H1 (cell line): Measurements from ENCODE around the gene CCDC60. TPM values are rescaled to one million over a fixed set of nuclear protein-coding genes. Genes with fewer than 3 reads are reported as not detected.

ENCODE experiments used
- CTCF ChIA-PET: fragments of 300-600 bp; sonication (Branson Sonifier 250); formaldehyde crosslinking; loops from one replicate; lab custom pipeline; 2021; ENCODE audit not compliant: partially characterized antibody; lab: Charles Lee
- POLR2A ChIA-PET: fragments of 300-600 bp; sonication (Branson Sonifier 250); formaldehyde crosslinking; loops from one replicate; lab custom pipeline; 2021; ENCODE audit warnings: inconsistent platforms; ENCODE audit not compliant: partially characterized antibody; lab: Charles Lee
- DNase-seq, 2 experiments: peaks; one replicate each; pipeline versions ENCODE4 v3.0.0 to v3.0.0-alpha.2; 2010 to 2022; ENCODE audit warnings: low spot score in 2 of 2, low read depth in 1 of 2, mixed read lengths in 1 of 2
- FAIRE-seq: peaks from 2 replicates; lab custom pipeline; 2011; peaks lifted over from hg19 to GRCh38; lab: Jason Lieb, UNC
- H2AFZ ChIP-seq: 2 replicates; pipeline ENCODE4 v1.8.1; 2012; ENCODE audit warnings: low read length, inconsistent platforms
- H2AK5ac ChIP-seq: 2 replicates; pipeline ENCODE4 v1.6.1; 2013; ENCODE audit warnings: low read depth, low read length
- H2BK120ac ChIP-seq: replicated peaks from 2 replicates; pipeline ENCODE3; 2013; ENCODE audit warnings: low read depth, low read length, inconsistent platforms
- H2BK12ac ChIP-seq: 2 replicates; pipeline ENCODE4 v1.6.1; 2013; ENCODE audit warnings: low read depth, low read length
- H2BK15ac ChIP-seq: 2 replicates; pipeline ENCODE4 v1.6.1; 2013; ENCODE audit warnings: low read length
- H2BK20ac ChIP-seq: 2 replicates; pipeline ENCODE4 v1.6.1; 2013; ENCODE audit warnings: low read length
- H2BK5ac ChIP-seq: 2 replicates; pipeline ENCODE4 v1.6.1; 2013; ENCODE audit warnings: low read depth, low read length
- H3K14ac ChIP-seq: 2 replicates; pipeline ENCODE4 v1.6.1; 2013; ENCODE audit warnings: inconsistent platforms; ENCODE audit not compliant: insufficient read length
- H3K18ac ChIP-seq: 2 replicates; pipeline ENCODE4 v1.6.1; 2013; ENCODE audit warnings: low read length; ENCODE audit errors: extremely low read depth
- H3K23ac ChIP-seq: 2 replicates; pipeline ENCODE4 v1.6.1; 2013; ENCODE audit warnings: inconsistent platforms; ENCODE audit not compliant: insufficient read length
- H3K23me2 ChIP-seq: 2 replicates; pipeline ENCODE4 v1.6.1; 2013; ENCODE audit warnings: low read depth, low read length
- H3K27ac ChIP-seq: 2 replicates; pipeline ENCODE4 v1.6.1; 2011; ENCODE audit warnings: low read depth, low read length, inconsistent platforms
- H3K27me3 ChIP-seq, 4 experiments: replicated peaks in 1 of 4; 1 replicate in 1 of 4; 2 replicates in 3 of 4; pipeline versions ENCODE4 v1.6.1 to v1.8.1; 2011 to 2013; ENCODE audit warnings: low read length in 3 of 4, mild to moderate bottlenecking in 3 of 4, inconsistent platforms in 2 of 4, mixed read lengths in 2 of 4, moderate library complexity in 1 of 4; ENCODE audit not compliant: control insufficient read depth in 3 of 4, insufficient read depth in 3 of 4; ENCODE audit errors: extremely low read depth in 1 of 4
- H3K36me3 ChIP-seq, 4 experiments: 2 replicates each; pipeline versions ENCODE4 v1.6.1 to v1.8.1; 2011 to 2013; ENCODE audit warnings: mild to moderate bottlenecking in 4 of 4, low read length in 3 of 4, moderate library complexity in 2 of 4, control low read depth in 1 of 4, inconsistent platforms in 1 of 4; ENCODE audit not compliant: insufficient read depth in 4 of 4, control insufficient read depth in 2 of 4
- H3K4ac ChIP-seq: replicated peaks from 2 replicates; pipeline ENCODE3; 2013; ENCODE audit warnings: low read length, low read depth, mixed read lengths, inconsistent platforms; ENCODE audit not compliant: insufficient read length
- H3K4me1 ChIP-seq, 4 experiments: replicated peaks in 1 of 4; 1 replicate in 1 of 4; 2 replicates in 3 of 4; pipeline versions ENCODE4 v1.6.1 to v1.8.1; 2011 to 2013; ENCODE audit warnings: low read length in 3 of 4, inconsistent platforms in 2 of 4, mixed read lengths in 1 of 4; ENCODE audit not compliant: insufficient read depth in 4 of 4, control insufficient read depth in 3 of 4
- H3K4me2 ChIP-seq, 2 experiments: 2 replicates each; pipeline versions ENCODE4 v1.6.1 to v1.8.1; 2011 to 2013; ENCODE audit warnings: low read depth in 2 of 2, low read length in 2 of 2, control low read depth in 1 of 2, inconsistent platforms in 1 of 2, mild to moderate bottlenecking in 1 of 2; ENCODE audit not compliant: insufficient read depth in 1 of 2
- H3K4me3 ChIP-seq, 4 experiments: fragments of 200-600, 300-600 bp in 1 of 4; sonication (generic), shearing (Covaris generic), sonication (Bioruptor Twin) in 1 of 4; 2 replicates each; pipeline versions ENCODE4 v1.5.1 to v1.8.1; 2011 to 2016; ENCODE audit warnings: low read length in 4 of 4, low read depth in 3 of 4, control low read depth in 2 of 4, inconsistent platforms in 2 of 4, mild to moderate bottlenecking in 2 of 4, mixed read lengths in 1 of 4, moderate library complexity in 1 of 4; ENCODE audit not compliant: insufficient read depth in 2 of 4; ENCODE audit errors: extremely low read depth in 1 of 4
- H3K56ac ChIP-seq: replicated peaks from 2 replicates; pipeline ENCODE3; 2013; ENCODE audit warnings: low read depth, mild to moderate bottlenecking, mixed read lengths, low read length, inconsistent platforms; ENCODE audit not compliant: insufficient read length
- H3K79me1 ChIP-seq: 2 replicates; pipeline ENCODE4 v1.6.1; 2013; ENCODE audit warnings: low read depth, low read length, control low read depth
- H3K79me2 ChIP-seq, 2 experiments: 2 replicates each; pipeline versions ENCODE4 v1.6.1 to v1.8.1; 2012 to 2013; ENCODE audit warnings: low read length in 2 of 2, mild to moderate bottlenecking in 2 of 2, inconsistent platforms in 1 of 2; ENCODE audit not compliant: insufficient read depth in 2 of 2, control insufficient read depth in 1 of 2
- H3K9ac ChIP-seq, 4 experiments: replicated peaks in 1 of 4; 1 replicate in 1 of 4; 2 replicates in 3 of 4; pipeline versions ENCODE4 v1.6.1 to v1.8.1; 2011 to 2013; ENCODE audit warnings: low read depth in 3 of 4, low read length in 3 of 4, control low read depth in 2 of 4, mild to moderate bottlenecking in 2 of 4, moderate library complexity in 2 of 4, inconsistent platforms in 1 of 4; ENCODE audit errors: extremely low read depth in 1 of 4
- H3K9me3 ChIP-seq, 2 experiments: 2 replicates each; pipeline versions ENCODE4 v1.6.1 to v1.8.1; 2012 to 2013; ENCODE audit warnings: mild to moderate bottlenecking in 2 of 2, moderate library complexity in 2 of 2, control low read depth in 1 of 2, inconsistent platforms in 1 of 2, low read depth in 1 of 2, low read length in 1 of 2, mixed read lengths in 1 of 2; ENCODE audit not compliant: insufficient read depth in 2 of 2
- H4K20me1 ChIP-seq, 2 experiments: replicated peaks in 1 of 2; 2 replicates each; pipeline versions ENCODE3 to v1.8.1; 2011 to 2013; ENCODE audit warnings: inconsistent platforms in 2 of 2, low read length in 2 of 2, mild to moderate bottlenecking in 1 of 2; ENCODE audit not compliant: insufficient read depth in 2 of 2, control insufficient read depth in 1 of 2
- H4K5ac ChIP-seq: 2 replicates; pipeline ENCODE4 v1.6.1; 2013; ENCODE audit warnings: low read length, low read depth, mixed read lengths, inconsistent platforms; ENCODE audit not compliant: insufficient read length
- H4K8ac ChIP-seq: 2 replicates; pipeline ENCODE4 v1.8.0; 2013; ENCODE audit warnings: mild to moderate bottlenecking, moderate library complexity, low read length, inconsistent platforms; ENCODE audit not compliant: insufficient read depth; ENCODE audit errors: extremely low read depth
- H4K91ac ChIP-seq: replicated peaks from 2 replicates; pipeline ENCODE3; 2013; ENCODE audit warnings: low read length, mixed read lengths, inconsistent platforms; ENCODE audit not compliant: insufficient read length
- CTCF ChIP-seq, 3 experiments: IDR thresholded peaks; 1 replicate in 2 of 3; 2 replicates in 1 of 3; pipeline versions ENCODE4 v1.5.1 to v1.6.1; 2011; ENCODE audit warnings: low read length in 3 of 3, mild to moderate bottlenecking in 3 of 3, inconsistent platforms in 2 of 3, low read depth in 1 of 3, moderate library complexity in 1 of 3; ENCODE audit not compliant: insufficient read depth in 1 of 3; ENCODE audit errors: control extremely low read depth in 1 of 3
- POLR2A ChIP-seq, 2 experiments: IDR thresholded peaks; 1 replicate in 1 of 2; 2 replicates in 1 of 2; pipeline ENCODE4 v1.6.1; 2011; ENCODE audit warnings: low read depth in 2 of 2, low read length in 2 of 2, mild to moderate bottlenecking in 2 of 2; ENCODE audit errors: control extremely low read depth in 1 of 2
- POU5F1 ChIP-seq: IDR thresholded peaks from 2 replicates; pipeline ENCODE4 v1.6.1; 2011; ENCODE audit warnings: low read depth, mild to moderate bottlenecking, low read length, moderate library complexity
- RAD21 ChIP-seq, 2 experiments: IDR thresholded peaks in 1 of 2; conservative IDR thresholded peaks in 1 of 2; 2 replicates each; pipeline ENCODE4 v1.6.1; 2011; ENCODE audit warnings: low read depth in 2 of 2, low read length in 2 of 2, improper control_type of control experiment in 1 of 2, inconsistent platforms in 1 of 2, mild to moderate bottlenecking in 1 of 2, moderate library complexity in 1 of 2
- SAP30 ChIP-seq: fragments of 300-600 bp; sonication (generic); IDR thresholded peaks from 2 replicates; pipeline ENCODE4 v1.7.1; 2012; ENCODE audit warnings: low read length, moderate library complexity, mild to moderate bottlenecking, inconsistent platforms; ENCODE audit not compliant: insufficient read depth, insufficient replicate concordance
- SP1 ChIP-seq: IDR thresholded peaks from 2 replicates; pipeline ENCODE4 v1.6.1; 2011; ENCODE audit warnings: low read depth, low read length
- TBP ChIP-seq: IDR thresholded peaks from 2 replicates; pipeline ENCODE4 v1.6.1; 2011; ENCODE audit warnings: low read depth, low read length, improper control_type of control experiment
- TCF12 ChIP-seq: IDR thresholded peaks from 2 replicates; pipeline ENCODE4 v1.6.1; 2011; ENCODE audit warnings: low read depth, mild to moderate bottlenecking, low read length
- YY1 ChIP-seq: IDR thresholded peaks from 2 replicates; pipeline ENCODE4 v1.6.1; 2011; ENCODE audit warnings: low read depth, mild to moderate bottlenecking, low read length
- ZNF274 ChIP-seq: IDR thresholded peaks from 2 replicates; pipeline ENCODE4 v1.7.0; 2012; ENCODE audit warnings: low read length, borderline replicate concordance; ENCODE audit errors: extremely low read depth
- WGBS, 2 experiments: shearing (Covaris generic) in 1 of 2; methylation state at CpG; one replicate each; pipeline versions ENCODE4 v1.1.6 to v1.1.7; 2013 to 2015; ENCODE audit warnings: low lambda C conversion rate in 2 of 2, mixed read lengths in 2 of 2, inconsistent platforms in 1 of 2, low coverage in 1 of 2, missing lambda C conversion rate in 1 of 2; ENCODE audit not compliant: insufficient replicate concordance in 2 of 2, insufficient coverage in 1 of 2, insufficient read length in 1 of 2; ENCODE audit errors: extremely low coverage in 1 of 2, missing lambda C conversion rate in 1 of 2; 5-methylcytosine and 5-hydroxymethylcytosine counted together
- polyA plus RNA-seq, 7 experiments: library from polyadenylated mRNA; depleted of rRNA in 3 of 7; stranded (reverse) in 5 of 7; unstranded in 2 of 7; fragments of >200 nt in 5 of 7; fragments of 200-250 nt in 2 of 7; gene quantifications; 1 replicate in 5 of 7; 2 replicates in 1 of 7; 4 replicates in 1 of 7; pipeline versions ENCODE4 v1.2.1 to v1.2.3, GENCODE V29; 2011 to 2013; ENCODE audit warnings: missing spikeins in 2 of 7, mixed read lengths in 2 of 7
- total RNA-seq: library from RNA; stranded (reverse); fragmentation: NEBNext Ultra II Directional; extraction: Animal tissue kit (Norgen Biotek cat#: 25700); gene quantifications from 2 replicates; pipeline ENCODE4 v1.2.1, GENCODE V29; 2021
- TF ChIP-seq, protein P1 (sequence below): IDR thresholded peaks from 2 replicates; pipeline ENCODE4 v1.6.1; 2011; ENCODE audit warnings: low read depth, mild to moderate bottlenecking, low read length; ENCODE audit not compliant: insufficient read depth

Gene CCDC60
- total and polyA plus RNA-seq, 2 of the 8 experiments (the other 6 are each of a cell fraction or from before 2014, with no cell fraction given) = 0.05 TPM; not detected in 1

DNA sequence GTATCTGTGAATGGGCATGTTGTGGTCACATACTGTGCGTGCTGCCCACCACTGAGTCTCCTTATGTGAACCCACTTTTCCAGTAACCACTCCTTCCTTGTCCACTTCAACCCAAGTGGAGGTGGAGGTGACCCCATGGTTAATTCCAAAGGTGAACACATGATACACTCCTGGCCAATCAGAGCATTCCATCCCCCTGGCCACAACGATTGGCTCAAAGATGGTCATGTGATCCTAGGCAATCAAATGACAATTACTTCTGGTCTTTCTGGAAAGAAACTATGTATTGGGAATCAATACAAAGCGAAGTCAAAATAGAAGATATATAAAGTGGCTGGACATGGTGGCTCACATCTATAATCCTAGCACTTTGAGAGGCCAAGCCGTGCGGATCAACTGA, 20.2 kb upstream of the CCDC60 start:
- Histone ChIP-seq H2BK20ac (no peak overlapping the region), H2BK5ac (no peak overlapping the region), H3K27me3 (no peaks in the 10 kb centered on the region), H2AK5ac (no peak overlapping the region), H3K27ac (no peak overlapping the region), H3K9ac (no peak overlapping the region), H3K18ac (no peak overlapping the region), H3K79me2 (no peaks in the 10 kb centered on the region), H3K23me2 (no peaks in the 10 kb centered on the region), H2BK15ac (no peak overlapping the region), H3K23ac (no peak overlapping the region), H4K91ac (no peak overlapping the region), H3K9me3 (no peaks in the 10 kb centered on the region), H4K5ac (no peak overlapping the region), H3K4ac (no peak overlapping the region), H3K14ac (no peak overlapping the region), H2AFZ (no peak overlapping the region), H4K20me1 (no peaks in the 10 kb centered on the region), H2BK120ac (no peak overlapping the region), H4K8ac (no peak overlapping the region), H3K4me2 (no peak overlapping the region), H2BK12ac (no peak overlapping the region; the same call in 1 of the 2 replicates), H3K36me3 (no peaks in the 10 kb centered on the region), H3K79me1 (no peaks in the 10 kb centered on the region), H3K56ac (no peak overlapping the region), H3K4me1 (no peaks in the 10 kb centered on the region; a peak in 1 of 7 replicates), H3K4me3 (no peak overlapping the region)
- CTCF ChIA-PET = interaction anchor here (0.5 to 5.2 kb wide), 5 partner anchors 14 to 332 kb away, joined by 3 to 19 read pairs (median 6); no protein-coding TSS in a partner anchor
- WGBS, 2 experiments = 94% methylated on average over 5 of the region's 5 CpGs; no CpG with 5 or more reads in 1 of the 2 experiments
- POLR2A ChIA-PET = no interaction called here
- no peak for DNase-seq
- no peak for FAIRE-seq
- TF ChIP-seq TBP (no peak), POU5F1 (no peak), CTCF (IDR thresholded peaks at IDR 0.05; ENCODE audit: control extremely low read depth in 1 of 3, insufficient read depth in 1 of 3, low read depth in 1 of 3, low read length in 3 of 3) (no peak), SAP30 (no peak), POLR2A (IDR thresholded peaks at IDR 0.05; ENCODE audit: control extremely low read depth in 1 of 2, low read depth in 2 of 2, low read length in 2 of 2) (no peak), YY1 (no peak), SP1 (no peak), ZNF274 (no peak), RAD21 (IDR thresholded peaks at IDR 0.05 in 1 of 2, conservative IDR thresholded peaks at IDR 0.05 in 1 of 2; ENCODE audit: low read depth in 2 of 2, low read length in 2 of 2) (no peak), TCF12 (no peak)
- TF ChIP-seq, protein P1, sequence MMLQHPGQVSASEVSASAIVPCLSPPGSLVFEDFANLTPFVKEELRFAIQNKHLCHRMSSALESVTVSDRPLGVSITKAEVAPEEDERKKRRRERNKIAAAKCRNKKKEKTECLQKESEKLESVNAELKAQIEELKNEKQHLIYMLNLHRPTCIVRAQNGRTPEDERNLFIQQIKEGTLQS = no peak
